CD4-positive, alpha-beta T cell treated with Interleukin-1 beta for 1 hour (primary cell): ENCODE results near the gene FYCO1.

ENCODE experiments used
- DNase-seq, 2 donors: peaks; one replicate each; pipeline ENCODE4 v3.0.0-alpha.2; 2020 to 2022

FYCO1 gene

DNA sequence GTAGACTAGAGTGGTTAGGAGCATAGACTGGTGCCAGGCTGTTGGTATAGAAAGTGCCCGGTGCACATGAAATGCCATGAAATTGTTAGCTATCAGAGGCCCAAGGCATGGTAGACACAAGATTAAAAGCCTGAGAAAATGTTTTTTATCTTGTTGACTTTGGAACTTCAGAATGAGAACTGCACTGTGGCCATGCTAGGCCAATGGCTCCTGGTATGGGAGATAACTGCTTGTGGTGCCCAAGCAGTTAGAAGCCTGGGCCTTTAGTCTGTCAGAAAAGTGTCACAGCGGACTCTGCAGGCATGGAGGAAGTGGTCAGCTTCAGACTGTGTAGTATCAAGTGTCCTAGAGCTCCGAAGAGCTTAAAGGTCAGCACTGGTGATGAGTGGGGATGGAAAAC lies 11.9 kb downstream of the FYCO1 start:
- no peak for DNase-seq

GRCh38 chr3:45981346-45982074 lies 14.1 kb downstream of the FYCO1 start:
- DNase-seq = no peak

DNA sequence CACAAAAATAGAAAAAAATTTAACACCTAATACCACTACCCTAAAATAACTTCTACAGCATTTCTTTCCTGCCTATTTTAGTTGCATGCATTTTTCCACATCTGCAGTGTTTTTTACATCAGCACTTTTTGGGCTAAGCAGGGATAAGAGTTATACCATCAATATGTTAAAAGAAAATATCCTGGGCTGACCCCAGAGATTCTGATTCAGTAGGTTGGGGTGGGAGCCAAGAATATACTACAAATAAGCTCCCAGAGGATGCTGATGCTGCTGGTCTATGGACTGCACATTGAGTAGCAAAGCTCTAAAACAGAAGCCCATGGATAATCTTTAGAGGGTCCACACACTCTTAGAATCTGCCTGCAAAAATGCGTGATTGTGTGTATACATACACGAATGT lies 14.8 kb downstream of the FYCO1 start:
- no peak for DNase-seq

GRCh38 chr3:45980229-45980813 lies 15.3 kb downstream of the FYCO1 start:
- DNase-seq = no peak

DNA sequence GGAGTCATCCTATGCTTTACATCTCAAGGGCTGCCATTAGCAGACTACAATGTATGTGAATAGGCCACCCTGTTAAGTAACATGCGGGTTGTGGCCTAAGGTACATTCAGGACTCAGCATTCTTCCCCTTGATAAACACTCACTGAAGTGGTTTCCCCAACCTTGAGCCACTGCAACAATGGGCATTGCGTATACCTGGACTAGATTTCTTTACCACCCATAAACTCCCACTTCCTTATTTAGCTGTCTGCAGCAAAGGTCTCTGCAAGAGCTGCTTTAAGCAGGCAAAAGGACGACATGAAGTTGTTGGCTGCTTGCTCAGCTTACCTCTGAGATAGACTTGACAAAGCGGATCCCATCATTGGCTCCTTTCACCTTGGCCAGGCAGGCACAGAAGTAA lies 16.2 kb downstream of the FYCO1 start:
- DNase-seq = no peak

DNA sequence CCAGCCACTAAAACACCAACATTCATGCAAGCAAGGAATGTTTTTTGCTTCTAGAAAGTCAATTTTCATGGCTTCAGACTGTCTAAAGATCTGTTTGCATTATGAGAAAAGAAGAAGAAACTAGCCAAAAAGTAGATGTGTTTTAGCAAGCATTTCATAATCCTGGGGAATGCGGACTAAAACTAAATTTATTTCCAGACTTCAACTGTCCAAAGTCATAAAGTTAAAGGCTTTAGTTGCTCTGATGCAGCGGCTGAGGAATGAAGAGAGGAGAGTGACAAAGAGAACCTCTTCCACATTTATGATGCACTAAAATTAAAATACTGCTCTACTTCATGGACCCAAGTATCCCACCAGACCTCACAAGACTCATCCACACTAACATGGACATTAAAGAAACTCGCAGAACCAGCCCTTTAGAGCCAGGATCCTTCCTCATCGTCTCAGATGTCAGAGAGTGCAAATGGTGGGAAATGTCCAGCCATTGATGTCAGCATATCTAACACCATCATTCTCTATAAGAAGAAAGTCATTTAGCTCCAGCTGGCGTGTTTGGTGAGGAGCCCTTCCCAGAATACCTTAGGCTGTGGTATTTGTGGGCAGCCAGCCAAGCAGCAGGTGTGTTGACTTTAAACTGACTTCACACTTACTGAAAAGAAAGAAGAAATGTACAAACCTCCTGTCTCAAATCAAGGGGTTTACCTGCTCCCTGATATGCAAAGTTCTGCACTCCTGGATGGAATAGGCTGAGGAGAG lies 17.4 kb downstream of the FYCO1 start:
- DNase-seq = peak in 1 of 2 donors; percentile 42

- DNase-seq = peak in 1 of 2 donors; percentile 48
These were observed 19.2 kb downstream of the FYCO1 start for GRCh38 chr3:45976191-45977091.

GRCh38 chr3:45975686-45976085 lies 19.9 kb downstream of the FYCO1 start:
- DNase-seq = no peak

DNA sequence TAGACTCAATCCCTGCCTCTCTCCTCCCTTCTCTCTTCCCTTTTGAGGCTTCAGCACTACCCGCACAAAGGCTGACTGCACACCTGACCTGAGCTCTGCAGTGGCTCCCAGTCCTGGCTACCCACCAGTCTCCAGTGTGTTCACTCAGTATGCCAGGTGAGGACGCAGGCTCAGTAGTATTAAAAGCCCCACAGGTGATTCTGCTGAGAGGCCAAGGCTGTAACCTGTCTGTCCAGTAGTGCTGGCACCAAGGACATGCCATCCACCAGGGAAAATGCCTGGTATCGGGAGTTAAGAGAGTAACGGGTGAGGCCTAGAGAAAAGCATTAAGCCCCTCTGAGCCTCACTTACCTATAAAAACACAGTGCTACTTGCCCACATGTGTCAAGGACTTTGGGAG lies 20.9 kb downstream of the FYCO1 start:
- no peak for DNase-seq

GRCh38 chr3:45972534-45973402 lies 22.9 kb downstream of the FYCO1 start:
- DNase-seq = peak in 1 of 2 donors; percentile 57

DNA sequence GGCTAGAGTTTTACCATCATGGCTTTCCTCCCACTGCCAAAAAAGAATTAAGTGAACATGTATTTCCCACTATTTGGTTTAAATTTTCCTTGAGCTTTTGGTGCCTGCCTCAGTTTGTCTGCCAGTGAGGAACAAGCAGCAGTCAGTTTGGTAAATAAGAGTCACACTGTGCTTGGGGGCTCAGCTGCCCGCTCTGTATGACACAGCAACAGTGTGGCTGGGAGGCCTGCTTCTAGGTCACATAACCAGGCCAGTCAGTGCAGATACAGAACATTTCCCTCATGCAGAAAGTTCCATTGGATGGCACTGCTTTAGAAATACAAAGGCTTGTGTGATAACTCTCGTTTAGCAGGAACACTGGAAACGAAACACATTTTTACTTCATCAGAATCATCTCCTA lies 25.7 kb downstream of the FYCO1 start:
- no peak for DNase-seq

- no peak for DNase-seq
These were observed 26.5 kb downstream of the FYCO1 start for GRCh38 chr3:45969116-45969515.

GRCh38 chr3:45968706-45969105 lies 26.9 kb downstream of the FYCO1 start:
- DNase-seq = no peak

DNA sequence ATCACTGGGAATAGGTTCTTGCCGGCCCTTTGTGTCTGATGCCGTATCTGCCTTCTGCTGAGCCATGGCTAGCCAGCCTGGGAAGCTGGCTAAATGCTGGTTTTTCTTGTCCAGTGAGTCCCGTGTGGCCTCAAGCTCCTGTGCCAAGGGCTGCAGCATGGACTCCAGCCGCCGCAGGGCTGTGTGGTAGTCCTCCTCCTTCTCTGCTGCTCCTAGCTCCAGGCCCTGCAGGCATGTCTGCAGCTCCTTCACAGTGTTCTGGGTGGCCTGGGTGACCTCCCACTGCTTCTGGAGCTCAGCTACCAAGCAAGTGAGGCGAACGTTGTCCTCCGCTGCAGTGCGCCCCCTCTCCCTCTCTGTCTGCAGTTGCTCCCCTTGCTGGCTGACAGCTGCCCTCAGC lies 27.5 kb downstream of the FYCO1 start:
- no peak for DNase-seq

DNA sequence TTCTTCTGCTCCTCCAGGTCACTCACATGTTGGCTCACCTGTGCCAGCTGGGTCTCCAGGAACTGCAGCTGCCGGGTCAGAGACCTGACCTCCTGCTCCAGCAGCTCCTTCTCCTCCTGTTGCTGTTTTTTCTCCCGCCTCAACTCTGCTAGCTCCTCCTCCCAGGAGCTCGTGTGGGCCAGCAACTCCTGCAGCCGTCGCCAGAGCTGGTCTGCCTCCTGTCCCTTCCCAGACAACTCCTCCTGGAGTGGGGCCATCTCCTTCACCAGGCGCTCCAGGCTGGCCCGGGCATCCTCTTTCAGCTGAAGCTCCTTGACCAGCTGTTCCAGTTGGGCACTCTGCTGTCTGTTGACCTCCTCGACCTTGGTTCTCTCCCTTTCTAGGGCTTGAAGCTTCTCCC lies 27.9 kb downstream of the FYCO1 start:
- no peak for DNase-seq

GRCh38 chr3:45966950-45967640 lies 28.5 kb downstream of the FYCO1 start:
- DNase-seq = no peak

- DNase-seq = no peak
These were observed 29.2 kb downstream of the FYCO1 start for GRCh38 chr3:45966371-45966791.

DNA sequence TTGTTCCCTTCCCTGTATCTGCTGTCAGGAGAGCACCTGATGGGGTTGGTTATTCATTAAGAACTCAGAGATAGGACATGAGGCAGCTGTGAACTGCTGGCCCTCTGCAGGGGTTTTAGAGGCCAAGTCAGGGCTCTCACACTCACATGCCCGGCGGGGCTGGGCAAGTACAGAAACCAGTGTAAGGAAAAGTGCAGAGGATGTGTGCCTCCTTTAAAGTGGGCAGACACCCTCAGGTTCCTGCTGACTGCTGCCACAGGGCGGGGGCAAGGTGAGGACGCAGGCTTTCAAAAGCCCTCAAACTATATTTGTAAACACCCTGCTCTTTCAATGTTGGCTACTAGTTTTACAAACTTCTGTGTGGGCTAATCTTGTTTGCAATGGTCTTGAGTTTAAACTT lies 30.0 kb downstream of the FYCO1 start:
- DNase-seq = no peak

GRCh38 chr3:45965253-45965652 lies 30.4 kb downstream of the FYCO1 start:
- no peak for DNase-seq

DNA sequence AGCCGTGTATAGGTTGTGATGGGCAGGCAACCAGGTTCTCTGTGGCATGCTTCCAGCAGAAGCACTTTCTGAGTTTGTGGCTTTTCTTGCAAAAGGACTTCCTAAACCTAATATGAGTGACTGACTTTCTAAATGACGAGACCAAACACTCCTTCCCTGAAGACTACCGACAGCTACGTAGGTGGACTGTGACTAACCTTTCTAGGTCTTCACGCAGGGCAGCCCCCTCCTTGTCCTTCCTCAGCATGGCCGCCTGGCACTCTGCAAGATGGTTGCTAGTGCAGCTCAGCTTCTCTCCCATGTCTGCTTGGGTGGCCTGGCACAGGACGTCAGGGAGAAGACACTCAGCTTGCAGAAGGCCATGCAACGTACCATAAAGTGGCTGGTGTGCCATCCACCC lies 31.5 kb downstream of the FYCO1 start:
- DNase-seq = no peak

DNA sequence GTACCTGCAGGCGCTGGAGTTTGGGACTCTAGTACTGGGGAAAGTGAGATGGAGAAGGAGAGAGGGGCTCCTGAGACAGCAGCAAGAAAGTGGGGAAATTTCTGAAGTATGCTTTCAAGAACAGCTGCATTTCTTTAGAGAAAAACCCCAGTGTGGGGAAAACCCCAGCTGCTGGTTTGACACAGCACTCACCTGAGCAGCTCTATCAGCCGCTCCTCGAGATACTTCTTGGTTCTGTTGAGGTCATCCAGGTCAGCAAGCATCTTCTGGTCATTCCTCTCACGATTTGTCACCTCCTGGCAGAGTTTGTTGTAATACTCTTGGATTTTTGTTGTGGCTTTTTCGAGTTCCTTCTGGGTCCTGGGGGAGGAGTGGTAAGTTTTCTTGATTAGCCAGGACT lies 33.6 kb downstream of the FYCO1 start:
- DNase-seq = no peak
